ENCODE results near the gene TAF11L9.
"Not testable (repeated sequence)": the region's sequence is repeated elsewhere in the genome, so short reads cannot be mapped to it uniquely, and the experiment has no call there.

TAF11L9 gene

GRCh38 chr5:17594255-17594654, at the start of gene TAF11L9:
Gene TAF11L9 (minus strand): TSS chr5:17594394.
- DNase-seq (ENCODE audit: low read depth in 4 of 4, low spot score in 1 of 4) = not testable (repeated sequence)

- DNase-seq (ENCODE audit: low read depth in 4 of 4, low spot score in 1 of 4) = no peak
Measured at GRCh38 chr5:17634160-17634559, 40.0 kb upstream of the TAF11L9 start, which contains the start of gene TAF11L14. Gene TAF11L14 (plus strand): TSS chr5:17634460.

- not testable (repeated sequence) for DNase-seq (ENCODE audit: low read depth in 4 of 4, low spot score in 1 of 4)
Measured at GRCh38 chr5:17631788-17632187, 37.6 kb upstream of the TAF11L9 start, which contains the start of gene TAF11L13. Gene TAF11L13 (plus strand): TSS chr5:17632088.

GRCh38 chr5:17625686-17626085, 31.5 kb upstream of the TAF11L9 start:
- DNase-seq (ENCODE audit: low read depth in 4 of 4, low spot score in 1 of 4) = no peak

- no peak for DNase-seq (ENCODE audit: low read depth in 4 of 4, low spot score in 1 of 4)
Measured at GRCh38 chr5:17620627-17621026, 26.4 kb upstream of the TAF11L9 start.

GRCh38 chr5:17619354-17619753, 25.2 kb upstream of the TAF11L9 start:
- no peak for DNase-seq (ENCODE audit: low read depth in 4 of 4, low spot score in 1 of 4)

- DNase-seq (ENCODE audit: low read depth in 4 of 4, low spot score in 1 of 4) = no peak
Measured at GRCh38 chr5:17614872-17615605, 20.8 kb upstream of the TAF11L9 start.

- DNase-seq (ENCODE audit: low read depth in 4 of 4, low spot score in 1 of 4) = not testable (repeated sequence)
Measured at GRCh38 chr5:17610092-17610491, 15.9 kb upstream of the TAF11L9 start, which contains the start of gene TAF11L12. Gene TAF11L12 (plus strand): TSS chr5:17610392.

GRCh38 chr5:17607461-17607860, 13.3 kb upstream of the TAF11L9 start:
- DNase-seq (ENCODE audit: low read depth in 4 of 4, low spot score in 1 of 4) = not testable (repeated sequence)

- DNase-seq (ENCODE audit: low read depth in 4 of 4, low spot score in 1 of 4) = no peak
Measured at GRCh38 chr5:17604951-17605350, 10.8 kb upstream of the TAF11L9 start.

- not testable (repeated sequence) for DNase-seq (ENCODE audit: low read depth in 4 of 4, low spot score in 1 of 4)
Measured at GRCh38 chr5:17603880-17604279, 9.7 kb upstream of the TAF11L9 start, which contains the start of gene TAF11L11. Gene TAF11L11 (plus strand): TSS chr5:17604183.

GRCh38 chr5:17597728-17598127, 3.5 kb upstream of the TAF11L9 start, which contains the start of gene TAF11L10:
Gene TAF11L10 (minus strand): TSS chr5:17597828.
- DNase-seq (ENCODE audit: low read depth in 4 of 4, low spot score in 1 of 4) = not testable (repeated sequence)

GRCh38 chr5:17590860-17591259, 3.3 kb downstream of the TAF11L9 start, which contains the start of gene TAF11L8:
Gene TAF11L8 (minus strand): TSS chr5:17590960.
- not testable (repeated sequence) for DNase-seq (ENCODE audit: low read depth in 4 of 4, low spot score in 1 of 4)

GRCh38 chr5:17585658-17586057, 8.5 kb downstream of the TAF11L9 start, which contains the start of gene TAF11L7:
Gene TAF11L7 (minus strand): TSS chr5:17585758.
- DNase-seq (ENCODE audit: low read depth in 4 of 4, low spot score in 1 of 4) = not testable (repeated sequence)

Measured in stimulated activated CD4-positive, alpha-beta T cell treated with anti-CD3 and anti-CD28 coated beads, Interleukin-1b, Interleukin-23, amount 100 ng/mL, for 24 hours (primary cell).